ENCODE measurements around the gene FERMT1.
A peak's percentile ranks its signal among the peaks of the same experiment; 100 is the strongest.

DNA sequence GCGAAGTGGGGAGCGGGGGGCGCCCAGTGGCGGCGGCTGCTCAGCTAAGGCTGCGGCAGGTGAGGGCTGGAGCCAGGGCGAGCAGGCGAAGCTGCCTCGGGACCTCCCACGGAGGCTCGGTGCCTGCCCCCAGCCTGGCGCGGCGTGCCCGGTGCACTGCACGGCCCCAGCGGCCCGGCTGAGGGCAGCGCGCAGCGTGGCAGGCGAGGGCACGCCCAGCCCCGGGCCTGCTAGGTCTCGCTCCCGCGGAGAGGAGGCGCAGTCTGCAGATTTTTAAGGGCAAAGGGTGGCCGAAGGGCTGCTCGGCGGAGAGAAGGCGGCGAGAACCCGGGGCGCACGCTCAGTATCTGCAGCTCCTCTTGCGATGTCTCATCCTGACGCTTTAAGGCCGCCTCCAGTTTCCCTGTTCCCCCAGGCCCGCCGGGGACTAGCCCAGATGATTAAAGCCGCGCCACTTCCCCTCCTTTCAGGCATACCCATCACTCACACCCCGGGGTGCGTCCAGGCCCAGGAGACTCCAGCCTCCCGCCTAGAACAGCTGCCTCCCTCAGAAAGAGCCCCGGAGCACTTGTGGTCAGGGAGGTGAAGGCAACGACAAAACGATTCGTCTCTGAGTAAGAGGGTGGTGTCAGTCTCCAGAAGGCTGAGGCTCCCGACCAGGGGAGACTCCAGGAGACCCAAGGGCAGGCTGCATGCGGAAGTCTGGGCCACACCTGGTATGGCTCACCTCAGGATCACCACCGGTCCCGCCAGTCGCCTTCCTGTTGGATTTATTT is at the start of gene FERMT1:
- no peak; the same call in 1 of the 2 replicates for TF ChIP-seq NCOA2 (CRISPR knock-in tag; IDR thresholded peaks at IDR 0.05)
- peak; percentile 46; the same call in 1 of the 2 replicates for TF ChIP-seq SIN3A (IDR thresholded peaks at IDR 0.05; ENCODE audit: borderline replicate concordance, low read depth, low read length)
- peak in 1 of 2 experiments; percentile 20; a peak in 2 of 4 replicates for TF ChIP-seq KLF16 (CRISPR knock-in tag; IDR thresholded peaks at IDR 0.05)
- TF ChIP-seq NBN (conservative IDR thresholded peaks at IDR 0.05): no peak
- TF ChIP-seq, protein P1, sequence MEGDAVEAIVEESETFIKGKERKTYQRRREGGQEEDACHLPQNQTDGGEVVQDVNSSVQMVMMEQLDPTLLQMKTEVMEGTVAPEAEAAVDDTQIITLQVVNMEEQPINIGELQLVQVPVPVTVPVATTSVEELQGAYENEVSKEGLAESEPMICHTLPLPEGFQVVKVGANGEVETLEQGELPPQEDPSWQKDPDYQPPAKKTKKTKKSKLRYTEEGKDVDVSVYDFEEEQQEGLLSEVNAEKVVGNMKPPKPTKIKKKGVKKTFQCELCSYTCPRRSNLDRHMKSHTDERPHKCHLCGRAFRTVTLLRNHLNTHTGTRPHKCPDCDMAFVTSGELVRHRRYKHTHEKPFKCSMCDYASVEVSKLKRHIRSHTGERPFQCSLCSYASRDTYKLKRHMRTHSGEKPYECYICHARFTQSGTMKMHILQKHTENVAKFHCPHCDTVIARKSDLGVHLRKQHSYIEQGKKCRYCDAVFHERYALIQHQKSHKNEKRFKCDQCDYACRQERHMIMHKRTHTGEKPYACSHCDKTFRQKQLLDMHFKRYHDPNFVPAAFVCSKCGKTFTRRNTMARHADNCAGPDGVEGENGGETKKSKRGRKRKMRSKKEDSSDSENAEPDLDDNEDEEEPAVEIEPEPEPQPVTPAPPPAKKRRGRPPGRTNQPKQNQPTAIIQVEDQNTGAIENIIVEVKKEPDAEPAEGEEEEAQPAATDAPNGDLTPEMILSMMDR (CRISPR knock-in tag; IDR thresholded peaks at IDR 0.05): peak; percentile 66
- TF ChIP-seq, protein P2, sequence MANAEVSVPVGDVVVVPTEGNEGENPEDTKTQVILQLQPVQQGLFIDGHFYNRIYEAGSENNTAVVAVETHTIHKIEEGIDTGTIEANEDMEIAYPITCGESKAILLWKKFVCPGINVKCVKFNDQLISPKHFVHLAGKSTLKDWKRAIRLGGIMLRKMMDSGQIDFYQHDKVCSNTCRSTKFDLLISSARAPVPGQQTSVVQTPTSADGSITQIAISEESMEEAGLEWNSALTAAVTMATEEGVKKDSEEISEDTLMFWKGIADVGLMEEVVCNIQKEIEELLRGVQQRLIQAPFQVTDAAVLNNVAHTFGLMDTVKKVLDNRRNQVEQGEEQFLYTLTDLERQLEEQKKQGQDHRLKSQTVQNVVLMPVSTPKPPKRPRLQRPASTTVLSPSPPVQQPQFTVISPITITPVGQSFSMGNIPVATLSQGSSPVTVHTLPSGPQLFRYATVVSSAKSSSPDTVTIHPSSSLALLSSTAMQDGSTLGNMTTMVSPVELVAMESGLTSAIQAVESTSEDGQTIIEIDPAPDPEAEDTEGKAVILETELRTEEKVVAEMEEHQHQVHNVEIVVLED (CRISPR knock-in tag; IDR thresholded peaks at IDR 0.05; ENCODE audit: borderline replicate concordance): peak; percentile 57; the same call in 1 of the 2 replicates
- no peak for TF ChIP-seq POLR2AphosphoS2 (IDR thresholded peaks at IDR 0.05; ENCODE audit: low read depth, low read length)
